ENCODE results near the gene STX7.
"Not testable (repeated sequence)": the region's sequence is repeated elsewhere in the genome, so short reads cannot be mapped to it uniquely, and the experiment has no call there.

STX7 gene

DNA sequence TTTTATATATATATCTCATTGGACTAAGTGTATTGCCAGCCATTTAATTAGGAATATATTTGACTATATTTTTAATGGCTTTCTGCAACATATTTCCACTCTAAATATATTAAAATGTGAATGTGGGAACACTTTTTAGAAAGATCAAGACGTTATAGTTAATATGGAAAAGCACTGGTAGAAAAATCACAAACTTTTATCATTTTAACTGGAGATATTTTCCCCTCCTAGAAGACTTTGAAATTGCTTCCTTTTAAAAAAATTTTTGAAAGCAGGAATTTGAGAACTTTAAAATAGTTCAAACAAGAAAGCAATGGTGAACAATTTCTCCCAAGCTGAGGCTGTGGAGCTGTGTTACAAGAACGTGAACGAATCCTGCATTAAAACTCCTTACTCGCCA lies 25.1 kb upstream of the STX7 start, which contains the start of gene TAAR9:
Gene TAAR9 (plus strand): TSS at position 301 of the 400 bp plus-strand sequence. CDS start 13 bp downstream, at position 314.
- no peak within 1 kb of the TSS for H3K4me3 ChIP-seq (ENCODE audit: low read depth, low read length)
- POLR2A ChIA-PET: no interaction called here
- TF ChIP-seq, protein P1, sequence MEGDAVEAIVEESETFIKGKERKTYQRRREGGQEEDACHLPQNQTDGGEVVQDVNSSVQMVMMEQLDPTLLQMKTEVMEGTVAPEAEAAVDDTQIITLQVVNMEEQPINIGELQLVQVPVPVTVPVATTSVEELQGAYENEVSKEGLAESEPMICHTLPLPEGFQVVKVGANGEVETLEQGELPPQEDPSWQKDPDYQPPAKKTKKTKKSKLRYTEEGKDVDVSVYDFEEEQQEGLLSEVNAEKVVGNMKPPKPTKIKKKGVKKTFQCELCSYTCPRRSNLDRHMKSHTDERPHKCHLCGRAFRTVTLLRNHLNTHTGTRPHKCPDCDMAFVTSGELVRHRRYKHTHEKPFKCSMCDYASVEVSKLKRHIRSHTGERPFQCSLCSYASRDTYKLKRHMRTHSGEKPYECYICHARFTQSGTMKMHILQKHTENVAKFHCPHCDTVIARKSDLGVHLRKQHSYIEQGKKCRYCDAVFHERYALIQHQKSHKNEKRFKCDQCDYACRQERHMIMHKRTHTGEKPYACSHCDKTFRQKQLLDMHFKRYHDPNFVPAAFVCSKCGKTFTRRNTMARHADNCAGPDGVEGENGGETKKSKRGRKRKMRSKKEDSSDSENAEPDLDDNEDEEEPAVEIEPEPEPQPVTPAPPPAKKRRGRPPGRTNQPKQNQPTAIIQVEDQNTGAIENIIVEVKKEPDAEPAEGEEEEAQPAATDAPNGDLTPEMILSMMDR (IDR thresholded peaks at IDR 0.05; ENCODE audit: insufficient read depth, low read length, missing control alignments): no peak
- DNase-seq (ENCODE audit: low read depth, low spot score): no peak
- CTCF ChIA-PET: interaction anchor here (1.2 to 6.9 kb wide), 3 partner anchors 7 to 261 kb away, joined by 5 to 46 read pairs (median 7); partner anchors contain the start of gene SLC18B1

DNA sequence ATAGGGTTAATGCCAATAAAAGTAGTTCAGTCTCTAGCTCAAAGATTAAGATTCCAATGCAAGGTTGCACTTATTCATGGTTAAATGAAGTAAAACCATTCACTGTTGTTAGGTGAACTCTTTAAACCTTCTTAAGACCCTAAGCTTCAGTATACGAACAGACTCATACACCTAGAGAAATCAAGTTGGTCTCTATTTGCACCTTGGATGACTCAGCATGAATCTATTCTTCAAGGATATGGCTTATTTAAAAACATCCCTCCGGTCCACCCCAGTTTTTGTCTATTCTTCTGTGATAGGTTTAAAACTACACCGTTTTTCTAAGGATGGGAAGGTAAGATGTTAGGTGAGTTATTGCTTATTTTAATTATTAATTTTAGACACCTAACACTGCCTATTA lies 24.2 kb upstream of the STX7 start:
- no peak for DNase-seq (ENCODE audit: low read depth, low spot score)
- TF ChIP-seq, protein P1 (IDR thresholded peaks at IDR 0.05; ENCODE audit: insufficient read depth, low read length, missing control alignments): no peak
- ChIA-PET CTCF (interaction anchor here (1.2 to 2.2 kb wide), 2 partner anchors 10 to 262 kb away, joined by 5 to 7 read pairs; partner anchors contain the start of gene SLC18B1), POLR2A (no interaction called here)
- H3K4me3 ChIP-seq (ENCODE audit: low read depth, low read length): no peak overlapping the region

DNA sequence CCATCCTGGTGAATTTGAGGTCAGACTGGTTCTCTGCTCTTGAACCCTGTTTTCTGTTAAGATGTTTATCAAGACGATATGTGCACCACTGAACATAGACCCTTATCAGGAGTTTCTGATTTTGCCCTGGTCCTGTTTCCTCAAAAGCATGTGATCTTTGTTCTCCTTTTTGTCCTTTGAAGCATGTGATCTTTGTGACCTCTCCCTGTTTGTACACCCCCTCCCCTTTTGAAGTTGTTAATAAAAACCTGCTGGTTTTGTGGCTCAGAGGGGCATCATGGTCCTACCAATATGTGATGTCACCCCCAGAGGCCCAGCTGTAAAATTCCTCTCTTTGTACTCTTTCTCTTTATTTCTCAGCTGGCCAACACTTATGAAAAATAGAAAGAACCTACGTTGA lies 21.6 kb upstream of the STX7 start:
- DNase-seq (ENCODE audit: low read depth, low spot score); H3K4me3 ChIP-seq (ENCODE audit: low read depth, low read length); CTCF ChIA-PET; POLR2A ChIA-PET: not testable (repeated sequence)

DNA sequence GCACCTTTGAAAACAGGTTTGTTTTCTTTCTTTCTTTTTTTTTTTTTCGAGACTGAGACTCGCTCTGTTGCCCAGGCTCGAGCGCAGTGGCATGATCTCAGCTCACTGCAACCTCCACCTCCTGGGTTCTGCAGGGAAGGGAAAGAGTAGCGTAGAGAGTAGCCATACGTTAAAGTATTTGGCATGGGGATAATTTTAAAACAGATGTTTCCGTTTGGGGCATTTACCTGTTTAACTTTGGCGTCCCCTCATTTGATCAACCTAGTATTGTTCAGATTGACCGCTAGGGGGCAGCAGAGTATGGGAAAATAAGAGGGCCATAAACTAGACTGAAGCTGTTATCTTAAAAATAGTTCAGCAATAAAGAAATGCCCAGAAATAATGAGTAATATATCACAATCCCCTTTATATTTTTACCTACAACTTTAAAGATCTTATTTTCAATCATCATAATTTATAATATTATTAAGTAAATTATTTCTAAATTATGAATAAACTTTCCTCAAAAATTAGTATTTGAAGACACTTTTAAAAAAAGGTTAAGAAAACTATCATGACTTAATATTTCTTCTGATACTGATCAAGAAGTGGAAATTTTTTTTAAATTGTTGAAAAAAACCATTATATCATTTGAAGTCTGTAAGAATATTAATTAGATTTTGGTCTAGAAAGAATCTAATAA lies 17.5 kb upstream of the STX7 start:
- CTCF ChIA-PET: interaction anchor here (0.7 to 3.0 kb wide), 23 partner anchors 11 to 293 kb away, joined by 3 to 46 read pairs (median 5); partner anchors contain the start of genes SLC18B1, STX7 and TAAR8
- TF ChIP-seq, protein P1 (IDR thresholded peaks at IDR 0.05; ENCODE audit: insufficient read depth, low read length, missing control alignments): peak; percentile 66
- POLR2A ChIA-PET: no interaction called here
- no peak overlapping the region for H3K4me3 ChIP-seq (ENCODE audit: low read depth, low read length)
- no peak for DNase-seq (ENCODE audit: low read depth, low spot score)

DNA sequence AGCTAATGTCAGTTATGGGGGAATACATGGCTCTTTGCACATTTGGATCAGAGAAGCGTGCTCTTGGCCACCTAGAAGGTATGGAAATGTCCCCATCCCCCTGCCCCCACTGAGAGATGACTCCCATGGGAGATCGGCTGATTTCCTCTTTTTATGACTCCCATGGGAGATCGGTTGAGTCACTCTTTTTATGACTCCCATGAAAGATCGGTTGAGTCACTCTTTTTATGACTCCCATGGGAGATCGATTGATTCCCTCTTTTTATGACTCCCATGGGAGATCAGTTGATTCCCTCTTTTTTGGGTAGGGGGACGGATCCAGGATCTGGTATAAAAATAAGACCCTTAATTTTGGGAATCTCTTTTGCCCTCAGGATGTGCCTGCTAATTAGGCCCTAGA lies 14.9 kb upstream of the STX7 start:
- CTCF ChIA-PET: interaction anchor here (0.8 to 3.3 kb wide), 8 partner anchors 8 to 618 kb away, joined by 3 to 10 read pairs (median 4); partner anchors contain the start of genes STX7 and TAAR9
- POLR2A ChIA-PET: interaction anchor here (0.8 kb wide), 1 partner anchor 15 kb away, joined by 5 read pairs; the partner anchor contains the start of gene STX7
- H3K4me3 ChIP-seq (ENCODE audit: low read depth, low read length): no peak overlapping the region
- DNase-seq (ENCODE audit: low read depth, low spot score): no peak
- TF ChIP-seq, protein P1 (IDR thresholded peaks at IDR 0.05; ENCODE audit: insufficient read depth, low read length, missing control alignments): no peak

DNA sequence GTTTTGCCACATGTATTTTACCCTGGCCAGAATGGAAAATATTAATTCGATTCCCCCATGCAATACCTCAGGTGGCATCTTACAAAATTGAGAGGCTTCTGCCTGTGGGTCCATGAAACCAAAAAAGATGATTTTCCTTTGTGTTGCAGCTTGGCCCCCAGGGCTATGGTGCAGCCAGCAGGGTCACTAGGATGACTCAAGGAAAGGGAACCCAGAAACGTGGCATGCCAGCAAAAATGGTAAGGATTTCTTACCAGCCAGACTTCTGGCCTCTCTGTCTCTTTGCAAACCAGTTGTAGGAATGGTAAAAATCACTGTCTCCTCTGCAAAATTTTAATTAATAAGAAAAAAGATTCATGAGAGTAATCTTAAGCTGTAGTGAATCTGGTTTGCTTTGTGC lies 13.5 kb upstream of the STX7 start:
- POLR2A ChIA-PET: no interaction called here
- DNase-seq (ENCODE audit: low read depth, low spot score): no peak
- H3K4me3 ChIP-seq (ENCODE audit: low read depth, low read length): no peak overlapping the region
- CTCF ChIA-PET: interaction anchor here (0.6 to 3.3 kb wide), 5 partner anchors 9 to 143 kb away, joined by 3 to 10 read pairs (median 4); partner anchors contain the start of genes STX7 and TAAR9
- TF ChIP-seq, protein P1 (IDR thresholded peaks at IDR 0.05; ENCODE audit: insufficient read depth, low read length, missing control alignments): no peak

All from AG04449 (cell line).